NCI-H1436 (cell line): ENCODE results near the gene TNFRSF21.
"Not testable (repeated sequence)": the region's sequence is repeated elsewhere in the genome, so short reads cannot be mapped to it uniquely, and the experiment has no call there.

Experiments used
- DNase-seq: peaks from one replicate; lab custom pipeline; 2025; lab: John Stamatoyannopoulos, UW

The TNFRSF21 gene

GRCh38 chr6:47288267-47289090, 21.2 kb downstream of the TNFRSF21 start:
- DNase-seq: peak; percentile 25

- no peak for DNase-seq
Measured at GRCh38 chr6:47286301-47286700, 23.4 kb downstream of the TNFRSF21 start.

- DNase-seq: no peak
Measured at GRCh38 chr6:47283993-47284392, 25.7 kb downstream of the TNFRSF21 start.

- DNase-seq: no peak
Measured at GRCh38 chr6:47278545-47278944, 31.2 kb downstream of the TNFRSF21 start.

GRCh38 chr6:47277702-47278101, 32.0 kb downstream of the TNFRSF21 start:
- no peak for DNase-seq

GRCh38 chr6:47276377-47276776, 33.3 kb downstream of the TNFRSF21 start:
- no peak for DNase-seq

- DNase-seq: no peak
Measured at GRCh38 chr6:47275640-47276039, 34.1 kb downstream of the TNFRSF21 start.

GRCh38 chr6:47275132-47275531, 34.6 kb downstream of the TNFRSF21 start:
- not testable (repeated sequence) for DNase-seq

- DNase-seq: no peak
Measured at GRCh38 chr6:47268572-47269187, 41.0 kb downstream of the TNFRSF21 start.

GRCh38 chr6:47267301-47267700, 42.4 kb downstream of the TNFRSF21 start:
- DNase-seq: no peak

- DNase-seq: no peak
Measured at GRCh38 chr6:47265971-47266370, 43.7 kb downstream of the TNFRSF21 start.

GRCh38 chr6:47264775-47265184, 44.9 kb downstream of the TNFRSF21 start:
- DNase-seq: no peak

- no peak for DNase-seq
Measured at GRCh38 chr6:47263268-47263667, 46.4 kb downstream of the TNFRSF21 start.

- no peak for DNase-seq
Measured at GRCh38 chr6:47262231-47262630, 47.5 kb downstream of the TNFRSF21 start.

GRCh38 chr6:47261191-47261590, 48.5 kb downstream of the TNFRSF21 start:
- no peak for DNase-seq

GRCh38 chr6:47260021-47260420, 49.7 kb downstream of the TNFRSF21 start:
- DNase-seq: no peak

GRCh38 chr6:47258724-47259347, 50.9 kb downstream of the TNFRSF21 start:
- DNase-seq: no peak

- no peak for DNase-seq
Measured at GRCh38 chr6:47256981-47257730, 52.5 kb downstream of the TNFRSF21 start.

- no peak for DNase-seq
Measured at GRCh38 chr6:47256361-47256760, 53.3 kb downstream of the TNFRSF21 start.

- DNase-seq: no peak
Measured at GRCh38 chr6:47254906-47255305, 54.8 kb downstream of the TNFRSF21 start.

- DNase-seq: no peak
Measured at GRCh38 chr6:47254051-47254450, 55.7 kb downstream of the TNFRSF21 start.

- no peak for DNase-seq
Measured at GRCh38 chr6:47253136-47253535, 56.6 kb downstream of the TNFRSF21 start.
